ENCODE data around the gene RCAN3.
"Not testable (repeated sequence)": the region's sequence is repeated elsewhere in the genome, so short reads cannot be mapped to it uniquely, and the experiment has no call there.

RCAN3 gene

GRCh38 chr1:24455272-24455671 is 47.4 kb upstream of the RCAN3 start:
- no peaks in the 10 kb centered on the region for H3K79me2 ChIP-seq (ENCODE audit: low read length)
- H3K4me2 ChIP-seq (ENCODE audit: low read depth, low read length), result no peak overlapping the region
- no peaks in the 10 kb centered on the region for H3K9me2 ChIP-seq (replicated peaks; ENCODE audit: insufficient read depth, low read length)
- H3K27ac ChIP-seq (ENCODE audit: low read length), result no peak overlapping the region
- no peaks in the 10 kb centered on the region for H3K4me1 ChIP-seq (ENCODE audit: low read length)
- H3K9me3 ChIP-seq (replicated peaks; ENCODE audit: insufficient read depth, low read length), result no peaks in the 10 kb centered on the region
- no peak overlapping the region for H3K4me3 ChIP-seq (ENCODE audit: low read length)
- no peak overlapping the region for H2AFZ ChIP-seq (ENCODE audit: low read length)
- no peaks in the 10 kb centered on the region for H3F3A ChIP-seq (ENCODE audit: insufficient read depth, low read length)
- TF ChIP-seq EZH2phosphoT487 (IDR thresholded peaks at IDR 0.05; ENCODE audit: low read length), result no peak
- TF ChIP-seq EZH2 (optimal IDR thresholded peaks at IDR 0.05; ENCODE audit: low read depth, low read length), result no peak
- no peak for TF ChIP-seq CTCF (IDR thresholded peaks at IDR 0.05; ENCODE audit: low read length)
- no peaks in the 10 kb centered on the region; the same call in 1 of the 2 replicates for H3K36me3 ChIP-seq (replicated peaks; ENCODE audit: insufficient read depth, low read length)
- no peak overlapping the region for H3K9ac ChIP-seq (ENCODE audit: low read length)
- DNase-seq, result no peak
- no peaks in the 10 kb centered on the region for H3K27me3 ChIP-seq (replicated peaks; ENCODE audit: insufficient read depth, low read length)
- H4K20me1 ChIP-seq (ENCODE audit: insufficient read depth, low read length), result no peaks in the 10 kb centered on the region

GRCh38 chr1:24457866-24458265 is 44.8 kb upstream of the RCAN3 start:
- Histone ChIP-seq H3K9ac (ENCODE audit: low read length) (no peak overlapping the region), H3K27ac (ENCODE audit: low read length) (no peak overlapping the region), H2AFZ (ENCODE audit: low read length) (no peak overlapping the region), H3K4me3 (ENCODE audit: low read length) (no peak overlapping the region), H3K4me2 (ENCODE audit: low read depth, low read length) (no peak overlapping the region), H3F3A (ENCODE audit: insufficient read depth, low read length) (no peaks in the 10 kb centered on the region), H3K9me2 (replicated peaks; ENCODE audit: insufficient read depth, low read length) (no peaks in the 10 kb centered on the region), H3K36me3 (replicated peaks; ENCODE audit: insufficient read depth, low read length) (no peaks in the 10 kb centered on the region; the same call in 1 of the 2 replicates), H3K9me3 (replicated peaks; ENCODE audit: insufficient read depth, low read length) (no peaks in the 10 kb centered on the region), H3K79me2 (ENCODE audit: low read length) (no peaks in the 10 kb centered on the region), H3K27me3 (replicated peaks; ENCODE audit: insufficient read depth, low read length) (no peaks in the 10 kb centered on the region), H4K20me1 (ENCODE audit: insufficient read depth, low read length) (no peaks in the 10 kb centered on the region), H3K4me1 (ENCODE audit: low read length) (no peaks in the 10 kb centered on the region)
- DNase-seq, result no peak
- TF ChIP-seq CTCF (IDR thresholded peaks at IDR 0.05; ENCODE audit: low read length), result no peak
- TF ChIP-seq EZH2 (optimal IDR thresholded peaks at IDR 0.05; ENCODE audit: low read depth, low read length), result no peak
- no peak for TF ChIP-seq EZH2phosphoT487 (IDR thresholded peaks at IDR 0.05; ENCODE audit: low read length)

GRCh38 chr1:24459551-24460266 is 42.9 kb upstream of the RCAN3 start:
- Histone ChIP-seq H4K20me1 (ENCODE audit: insufficient read depth, low read length) (no peaks in the 10 kb centered on the region), H3K4me2 (ENCODE audit: low read depth, low read length) (no peak overlapping the region), H3K27ac (ENCODE audit: low read length) (no peak overlapping the region), H3K4me1 (ENCODE audit: low read length) (no peaks in the 10 kb centered on the region), H3K9me3 (replicated peaks; ENCODE audit: insufficient read depth, low read length) (no peaks in the 10 kb centered on the region), H3K27me3 (replicated peaks; ENCODE audit: insufficient read depth, low read length) (no peaks in the 10 kb centered on the region), H3F3A (ENCODE audit: insufficient read depth, low read length) (no peaks in the 10 kb centered on the region), H3K36me3 (replicated peaks; ENCODE audit: insufficient read depth, low read length) (no peaks in the 10 kb centered on the region; the same call in 1 of the 2 replicates), H2AFZ (ENCODE audit: low read length) (no peak overlapping the region), H3K79me2 (ENCODE audit: low read length) (no peaks in the 10 kb centered on the region), H3K9me2 (replicated peaks; ENCODE audit: insufficient read depth, low read length) (no peaks in the 10 kb centered on the region), H3K4me3 (ENCODE audit: low read length) (no peak overlapping the region), H3K9ac (ENCODE audit: low read length) (no peak overlapping the region)
- no peak for TF ChIP-seq EZH2 (optimal IDR thresholded peaks at IDR 0.05; ENCODE audit: low read depth, low read length)
- no peak for TF ChIP-seq CTCF (IDR thresholded peaks at IDR 0.05; ENCODE audit: low read length)
- no peak for TF ChIP-seq EZH2phosphoT487 (IDR thresholded peaks at IDR 0.05; ENCODE audit: low read length)
- no peak for DNase-seq

GRCh38 chr1:24462128-24462527 is 40.5 kb upstream of the RCAN3 start:
- H2AFZ ChIP-seq (ENCODE audit: low read length); H3F3A ChIP-seq (ENCODE audit: insufficient read depth, low read length); H3K9ac ChIP-seq (ENCODE audit: low read length); H3K4me2 ChIP-seq (ENCODE audit: low read depth, low read length); H4K20me1 ChIP-seq (ENCODE audit: insufficient read depth, low read length); DNase-seq; H3K36me3 ChIP-seq (replicated peaks; ENCODE audit: insufficient read depth, low read length); H3K4me3 ChIP-seq (ENCODE audit: low read length); H3K27ac ChIP-seq (ENCODE audit: low read length); H3K9me3 ChIP-seq (replicated peaks; ENCODE audit: insufficient read depth, low read length); H3K79me2 ChIP-seq (ENCODE audit: low read length); H3K27me3 ChIP-seq (replicated peaks; ENCODE audit: insufficient read depth, low read length); H3K9me2 ChIP-seq (replicated peaks; ENCODE audit: insufficient read depth, low read length): not testable (repeated sequence)
- H3K4me1 ChIP-seq (ENCODE audit: low read length), result peaks cover 12% of the 10 kb centered on the region

Measured in MM.1S (cell line).